HG03066 (cell line): ENCODE results near the gene RIPPLY3.
"Not testable (repeated sequence)": the region's sequence is repeated elsewhere in the genome, so short reads cannot be mapped to it uniquely, and the experiment has no call there.

ENCODE experiments used
- ATAC-seq: cut with Tn5 transposase; IDR thresholded peaks from one replicate; pipeline ENCODE4 v1.9.1; 2021; ENCODE audit warnings: low read depth; ENCODE audit not compliant: unreplicated experiment

The RIPPLY3 gene

DNA sequence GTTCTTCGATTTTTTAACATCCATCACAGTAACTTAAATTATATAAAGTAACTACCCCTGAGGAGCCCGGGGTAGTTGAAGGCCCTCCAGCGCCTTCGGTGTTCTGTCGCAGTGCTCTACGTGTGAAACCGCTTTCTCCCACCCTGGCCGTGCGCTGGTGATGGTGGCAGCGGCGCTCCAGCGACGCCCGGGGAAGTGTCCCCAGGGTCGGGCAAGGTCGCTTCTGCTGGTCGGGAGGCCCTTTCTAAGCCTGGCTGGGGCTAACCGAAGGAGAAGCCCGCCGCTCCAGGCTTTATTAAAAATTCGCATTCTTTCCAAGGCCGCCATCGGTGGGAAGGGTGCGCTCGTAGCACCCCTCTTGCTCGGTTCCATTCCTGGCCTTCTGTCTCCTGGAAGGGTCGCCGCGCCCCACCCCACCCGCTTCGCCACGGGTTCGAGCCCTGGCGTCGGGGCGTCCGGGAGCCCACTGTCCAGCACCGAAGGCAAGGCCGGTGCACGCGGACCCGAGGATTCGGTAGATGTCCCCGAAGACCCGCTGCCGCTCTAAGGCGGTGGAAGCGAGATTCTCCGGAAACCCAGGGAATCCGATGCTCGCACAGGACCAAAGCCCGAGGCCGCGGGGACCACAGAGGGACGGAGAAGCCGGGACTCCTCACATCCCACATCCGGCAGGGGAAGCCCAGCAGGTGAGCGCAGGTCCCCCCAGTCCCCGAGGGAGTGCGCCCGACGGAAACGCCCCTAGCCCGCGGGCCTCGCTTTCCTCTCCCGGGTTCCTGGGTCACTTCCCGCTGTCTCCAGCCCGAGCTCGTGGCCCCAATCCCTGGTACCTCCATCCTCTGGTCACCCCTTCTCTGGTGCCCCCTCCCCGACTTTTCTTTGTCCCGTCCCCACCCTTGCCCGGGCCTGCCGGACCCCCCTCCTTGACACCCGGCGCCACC is 685 bp upstream of the RIPPLY3 start:
- no peak for ATAC-seq

DNA sequence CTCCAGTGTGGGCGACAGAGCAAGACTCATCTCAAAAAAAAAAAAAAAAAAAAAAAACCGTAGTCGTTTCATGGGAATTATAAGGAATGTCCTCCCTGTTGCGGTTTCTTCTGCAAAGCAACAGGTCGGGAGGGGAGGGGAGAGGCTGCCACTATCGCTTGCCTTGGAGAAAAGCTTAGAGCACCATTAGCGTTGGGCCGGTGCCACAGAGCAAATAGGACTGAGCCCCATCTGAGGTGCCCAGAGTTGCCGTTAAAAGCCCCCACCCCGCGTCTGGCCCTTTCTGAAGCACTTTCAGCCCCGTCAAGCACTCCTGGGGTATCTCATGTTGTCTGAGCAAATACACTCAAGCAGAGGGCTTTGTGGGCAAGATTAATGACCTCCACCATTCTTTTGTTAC is 2.2 kb downstream of the RIPPLY3 start:
- ATAC-seq, result no peak

DNA sequence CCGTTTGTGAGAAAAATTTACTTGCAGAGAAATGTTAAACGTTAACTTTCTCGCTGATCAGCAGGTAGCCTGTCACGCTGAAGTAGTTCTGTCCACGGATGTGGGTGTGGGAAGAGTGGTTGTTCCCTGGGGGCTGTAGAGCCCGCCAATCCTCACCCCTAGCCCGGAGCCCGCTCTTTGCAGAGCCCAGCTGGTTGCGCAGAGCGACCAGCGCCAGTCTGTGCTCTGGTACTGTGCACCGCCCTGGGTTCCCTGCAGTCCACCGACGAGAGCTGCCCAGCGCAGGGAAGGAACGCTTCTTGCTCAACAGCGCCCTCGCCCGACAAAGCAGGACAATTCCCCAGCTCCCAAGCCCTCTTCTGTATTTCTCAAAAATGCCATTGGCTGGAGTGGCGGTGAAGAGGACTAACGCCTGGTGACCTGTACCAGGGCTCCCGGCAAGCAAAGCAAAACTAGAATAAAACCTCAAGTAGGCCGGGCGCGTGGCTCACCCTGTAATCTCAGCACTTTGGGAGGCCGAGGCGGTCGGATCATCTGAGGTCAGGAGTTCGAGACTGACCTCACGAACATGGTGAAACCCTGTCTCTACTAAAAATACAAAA is 3.3 kb downstream of the RIPPLY3 start:
- ATAC-seq, result peak; percentile 80

DNA sequence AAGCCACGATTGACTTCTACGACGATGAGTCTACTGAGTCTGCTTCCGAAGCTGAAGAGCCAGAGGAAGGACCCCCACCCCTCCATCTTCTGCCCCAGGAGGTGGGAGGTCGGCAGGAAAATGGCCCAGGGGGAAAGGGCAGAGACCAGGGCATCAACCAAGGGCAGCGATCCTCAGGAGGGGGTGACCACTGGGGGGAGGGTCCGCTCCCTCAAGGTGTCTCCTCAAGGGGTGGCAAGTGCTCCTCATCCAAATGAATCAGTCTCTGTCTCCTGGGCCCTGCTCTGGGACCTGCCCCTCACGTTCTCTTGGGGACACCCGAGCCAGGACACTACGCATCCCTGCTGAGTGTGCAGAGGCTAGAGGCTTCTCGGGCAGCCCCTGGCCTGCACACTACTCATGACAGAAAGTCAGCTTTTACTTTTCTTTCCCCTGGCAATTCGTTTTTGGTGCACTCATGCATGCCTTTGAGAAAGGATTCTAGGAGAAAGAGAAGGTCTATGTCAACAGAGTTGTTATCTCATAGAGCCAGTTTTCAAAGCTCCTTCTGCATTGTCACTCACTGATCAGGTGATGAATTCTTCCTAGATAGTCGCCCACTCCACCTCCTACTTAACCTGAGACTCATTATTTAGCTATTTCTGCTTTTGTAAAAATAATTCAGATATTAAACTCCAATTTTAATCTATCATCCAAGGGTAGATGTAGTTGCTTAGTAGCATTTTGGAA is 11.6 kb downstream of the RIPPLY3 start:
- no peak for ATAC-seq

DNA sequence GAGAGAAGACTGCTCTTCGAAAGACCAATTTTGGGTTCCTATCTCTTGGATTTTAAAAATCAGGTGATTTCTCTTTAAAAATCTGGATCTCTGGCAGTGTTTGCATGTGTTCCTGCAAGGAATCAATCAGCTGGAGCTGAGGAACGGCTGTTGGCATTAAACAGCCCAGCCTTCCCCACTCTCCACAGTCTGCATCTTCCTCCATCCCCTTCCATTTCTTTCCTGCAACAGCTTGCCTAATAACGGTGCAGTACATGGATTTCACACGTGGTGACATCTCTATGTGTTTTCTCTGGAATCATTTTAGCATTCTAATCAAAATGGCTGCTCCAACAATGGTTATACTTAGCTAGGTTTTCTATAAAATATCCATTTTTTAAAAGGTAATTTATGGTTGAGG is 20.0 kb downstream of the RIPPLY3 start:
- ATAC-seq, result no peak

DNA sequence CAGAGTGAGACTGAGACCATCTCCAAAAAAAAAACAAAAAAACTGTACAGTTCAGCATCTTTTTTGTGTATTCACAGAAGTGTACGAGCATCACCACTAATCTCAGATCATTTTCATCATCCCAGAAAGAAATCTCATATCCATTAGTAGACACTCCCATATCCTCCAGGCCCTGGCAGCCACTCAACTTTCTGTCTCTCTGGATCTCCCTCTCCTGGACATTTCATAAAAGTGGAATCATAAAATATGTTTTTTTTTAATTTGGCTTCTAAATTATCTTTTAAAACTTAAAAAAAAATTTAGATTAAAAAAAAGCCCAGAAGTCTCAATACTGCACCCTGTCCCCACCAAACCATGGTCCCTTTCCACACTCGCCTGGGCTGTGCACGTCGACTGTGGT is 22.1 kb downstream of the RIPPLY3 start:
- no peak for ATAC-seq

DNA sequence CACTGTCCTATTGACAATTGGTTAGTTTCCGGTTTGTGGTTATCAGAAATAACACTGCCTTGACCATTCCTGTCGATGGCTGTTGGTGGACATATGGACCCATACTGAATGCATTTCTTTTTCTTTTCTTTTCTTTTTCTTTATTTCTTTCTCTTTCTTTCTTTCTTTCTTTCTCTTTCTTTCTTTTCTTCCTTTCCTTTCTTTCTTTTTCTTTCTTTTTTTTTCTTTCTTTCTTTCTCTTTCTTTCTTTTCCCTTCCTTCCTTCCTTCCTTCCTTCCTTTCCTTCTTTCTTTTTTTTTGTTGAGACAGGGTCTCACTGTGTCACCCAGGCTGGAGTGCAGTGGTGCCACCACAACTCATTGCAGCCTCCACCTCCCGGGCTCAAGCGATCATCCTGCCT is 24.4 kb downstream of the RIPPLY3 start:
- ATAC-seq, result no peak

DNA sequence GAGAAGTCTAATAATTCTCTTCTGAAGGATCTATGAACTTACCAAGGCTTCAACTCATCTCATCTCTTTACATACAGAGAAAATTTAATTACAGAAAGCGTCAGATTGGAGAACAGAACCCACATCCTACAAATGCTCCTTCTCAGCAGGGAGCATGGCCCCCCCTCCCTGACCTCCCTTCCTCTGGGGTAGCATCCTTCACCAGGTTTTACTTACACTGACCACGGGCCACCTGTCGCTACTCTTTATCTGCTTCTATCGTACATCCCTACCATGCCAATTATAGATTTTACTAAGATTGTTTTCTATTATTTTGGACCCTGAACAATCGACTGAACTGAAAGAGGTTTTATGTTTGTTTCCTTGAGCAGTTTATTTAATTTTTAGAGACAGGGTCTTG is 25.8 kb downstream of the RIPPLY3 start:
- ATAC-seq, result no peak

DNA sequence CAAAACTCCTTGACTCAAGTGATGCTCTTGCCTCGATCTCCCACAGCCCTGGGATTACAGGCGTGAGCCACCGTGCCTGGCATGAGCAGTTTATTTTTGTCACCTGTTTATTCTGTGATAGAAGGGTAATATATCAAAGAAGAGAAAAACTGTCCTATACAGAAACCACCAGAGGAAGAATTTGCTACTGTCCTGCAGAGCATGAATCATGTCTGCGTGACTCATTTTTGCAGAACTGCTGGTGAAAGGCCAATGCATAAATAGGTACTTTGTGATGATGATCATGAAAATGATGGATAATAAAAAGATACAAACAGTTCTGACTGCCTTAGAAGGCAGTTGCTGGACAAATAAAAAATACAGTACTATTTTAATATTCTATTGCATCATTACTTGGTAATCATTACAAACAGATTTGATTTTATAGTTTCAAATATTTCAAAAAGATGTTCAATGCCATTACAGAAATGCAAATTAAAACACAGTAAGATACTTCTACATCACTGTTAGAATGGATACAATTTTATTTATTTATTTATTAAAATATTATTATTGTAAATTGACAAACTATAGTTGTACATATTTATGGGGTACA is 26.5 kb downstream of the RIPPLY3 start:
- no peak for ATAC-seq

DNA sequence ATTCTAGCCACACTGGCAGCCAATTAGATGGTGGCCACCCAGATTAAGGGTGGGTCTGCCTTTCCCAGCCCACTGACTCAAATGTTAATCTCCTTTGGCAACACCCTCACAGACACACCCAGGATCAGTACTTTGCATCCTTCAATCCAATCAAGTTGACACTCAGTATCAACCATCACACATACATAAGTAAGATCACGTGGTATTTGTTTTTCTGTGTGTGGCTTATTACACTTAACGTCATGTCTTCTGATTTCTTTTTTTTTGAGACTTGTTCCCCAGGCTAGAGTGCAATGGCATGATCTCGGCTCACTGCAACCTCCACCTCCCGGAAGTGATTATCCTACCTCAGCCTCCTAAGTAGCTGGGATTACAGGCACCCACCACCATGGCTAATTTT is 27.9 kb downstream of the RIPPLY3 start:
- not testable (repeated sequence) for ATAC-seq

DNA sequence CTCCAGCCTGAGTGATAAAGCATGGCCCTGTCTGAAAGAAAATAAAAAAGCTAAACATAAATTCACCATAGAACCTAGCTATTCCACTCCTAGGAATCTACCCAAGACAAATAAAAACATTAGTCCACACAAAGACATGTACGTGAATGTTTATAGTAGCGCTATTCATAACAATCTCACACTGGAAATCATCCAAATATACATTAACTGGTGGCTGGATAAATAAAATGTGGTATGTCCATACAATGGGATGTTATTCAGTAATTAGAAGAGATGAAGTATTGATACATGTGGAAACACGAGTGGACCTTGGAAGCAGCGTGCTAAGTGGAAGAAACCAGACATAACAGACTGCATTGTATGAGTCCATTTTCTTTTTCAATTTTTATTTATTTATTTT is 29.7 kb downstream of the RIPPLY3 start:
- ATAC-seq, result no peak

DNA sequence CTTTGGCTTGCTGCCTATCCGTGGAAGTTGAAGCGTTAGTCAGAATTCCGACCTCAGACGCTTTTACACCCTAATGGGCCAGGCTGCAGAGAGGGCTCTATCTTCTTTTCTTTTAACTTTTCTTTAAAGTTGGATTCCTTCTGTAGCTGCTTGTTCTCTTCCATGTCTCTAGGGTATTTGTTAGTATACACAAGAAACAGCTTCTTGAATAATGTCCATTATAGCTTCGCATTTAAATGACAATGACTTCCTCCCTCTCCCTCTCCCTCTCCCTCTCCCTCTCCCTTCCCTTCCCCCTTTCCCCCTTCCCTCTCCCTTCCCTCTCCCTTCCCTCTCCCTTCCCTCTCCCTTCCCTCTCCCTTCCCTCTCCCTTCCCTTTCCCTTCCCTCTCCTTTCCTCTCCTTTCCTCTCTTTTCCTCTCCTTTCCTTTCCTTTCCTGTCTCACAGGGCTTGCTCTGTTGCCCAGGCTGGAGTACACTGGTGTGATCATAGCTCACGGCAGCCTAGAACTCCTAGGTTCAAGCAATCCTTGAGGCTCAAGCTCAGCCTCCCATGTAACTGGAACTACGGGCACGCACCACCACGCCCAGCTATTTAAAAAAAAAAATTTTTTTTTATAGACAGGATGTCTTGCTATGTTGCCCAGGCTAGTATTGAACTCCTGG is 33.0 kb downstream of the RIPPLY3 start:
- no peak for ATAC-seq

DNA sequence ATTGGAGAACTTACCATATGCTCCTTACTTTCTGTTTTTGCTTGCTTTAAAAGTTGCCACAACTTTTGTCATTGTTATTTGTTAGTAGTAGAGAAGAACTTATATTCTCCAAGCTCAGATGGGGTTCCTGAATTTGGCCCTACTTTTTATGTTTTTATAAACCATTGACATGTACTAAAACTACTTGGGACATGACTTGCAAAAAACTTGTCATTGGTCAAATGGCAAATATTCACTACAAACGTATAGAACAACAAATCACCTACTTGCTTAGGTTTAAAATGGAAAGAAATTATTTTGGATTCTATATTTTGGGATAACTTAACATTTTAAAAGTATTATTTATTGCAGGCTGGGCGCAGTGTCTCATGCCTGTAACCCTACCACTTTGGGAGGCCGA is 33.7 kb downstream of the RIPPLY3 start:
- no peak for ATAC-seq

DNA sequence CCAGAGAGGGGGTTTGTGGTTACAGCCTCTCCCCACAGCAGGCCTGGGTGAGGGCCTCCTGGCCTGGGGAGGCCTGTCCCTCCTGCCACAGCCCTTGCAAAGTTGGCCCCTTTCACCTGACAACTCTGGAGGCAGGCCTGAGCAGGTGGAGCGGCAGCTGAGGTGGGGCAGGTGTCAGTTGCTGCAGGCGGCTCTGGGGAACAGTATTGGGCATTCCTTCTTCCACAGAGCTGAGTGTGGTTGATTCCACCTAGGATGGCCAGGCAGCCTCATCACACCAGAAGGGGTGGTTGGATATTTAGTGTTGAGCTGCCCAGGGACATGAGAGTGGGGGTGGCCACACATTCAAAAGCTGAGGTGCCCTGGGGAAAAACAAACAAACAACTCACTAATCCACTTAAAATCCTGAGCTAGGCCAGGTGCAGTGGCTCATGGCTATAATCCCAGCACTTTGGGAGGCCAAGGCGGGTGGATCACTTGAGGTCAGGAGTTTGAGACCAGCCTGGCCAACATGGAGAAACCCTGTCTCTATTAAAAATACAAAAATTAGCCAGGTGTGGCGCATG is 35.3 kb downstream of the RIPPLY3 start:
- no peak for ATAC-seq

DNA sequence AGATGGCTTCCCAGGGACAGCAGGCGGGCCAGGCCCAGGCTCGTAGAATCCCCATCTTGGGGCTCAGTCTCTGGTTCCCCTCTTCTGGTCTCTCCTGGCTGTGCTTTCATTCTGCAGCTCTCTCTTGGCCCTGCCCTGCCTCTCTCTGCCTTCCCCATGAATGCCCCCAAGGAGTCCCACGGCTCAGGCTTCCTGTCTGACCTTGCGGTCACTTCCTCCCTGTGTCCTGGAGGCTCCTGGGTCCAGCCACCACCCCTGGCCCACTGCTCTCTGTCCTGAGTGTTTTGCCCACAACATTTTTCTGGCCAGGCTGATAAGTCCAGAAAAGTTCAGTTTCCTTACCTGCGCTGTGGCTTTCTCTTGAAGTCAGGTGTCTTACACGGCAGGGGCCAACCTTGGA is 37.3 kb downstream of the RIPPLY3 start:
- ATAC-seq, result no peak

DNA sequence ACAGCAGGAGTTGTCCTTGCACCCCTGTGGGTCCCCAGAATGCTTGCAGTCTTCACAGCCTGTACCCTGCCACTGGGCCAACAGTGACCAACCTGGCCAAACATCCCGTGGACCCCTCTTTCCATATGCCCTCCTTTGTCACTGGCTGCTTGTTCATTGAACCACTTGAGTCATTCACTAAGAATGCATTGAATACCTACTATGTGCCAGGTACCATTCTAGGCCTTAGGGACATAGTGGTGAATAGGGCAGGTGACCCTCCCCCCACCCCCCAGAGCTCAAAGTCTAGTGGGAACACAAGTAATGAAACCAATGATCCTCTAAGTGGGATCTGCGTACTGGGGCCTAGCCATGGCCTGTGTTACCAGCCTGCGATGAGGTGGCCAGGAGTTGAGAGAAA is 38.1 kb downstream of the RIPPLY3 start:
- ATAC-seq, result no peak

DNA sequence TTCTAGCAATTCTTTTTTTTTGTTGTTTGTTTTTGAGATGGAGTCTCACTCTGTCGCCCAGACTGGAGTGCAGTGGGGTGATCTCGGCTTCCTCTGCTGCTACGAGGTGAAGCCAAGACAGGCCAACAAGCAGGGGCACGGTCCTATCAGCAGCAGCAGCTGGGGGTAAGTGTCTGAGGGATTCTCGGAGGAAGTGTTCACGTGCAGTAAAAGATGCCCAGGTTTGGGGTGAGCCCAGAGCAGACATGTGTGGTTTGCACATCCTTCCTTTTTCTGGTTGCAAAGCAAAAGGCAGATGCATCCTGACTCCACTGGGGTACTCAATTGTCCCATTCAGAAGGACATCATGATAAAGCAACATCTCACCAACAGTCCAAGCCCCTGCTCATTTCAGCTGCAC is 38.6 kb downstream of the RIPPLY3 start:
- no peak for ATAC-seq

DNA sequence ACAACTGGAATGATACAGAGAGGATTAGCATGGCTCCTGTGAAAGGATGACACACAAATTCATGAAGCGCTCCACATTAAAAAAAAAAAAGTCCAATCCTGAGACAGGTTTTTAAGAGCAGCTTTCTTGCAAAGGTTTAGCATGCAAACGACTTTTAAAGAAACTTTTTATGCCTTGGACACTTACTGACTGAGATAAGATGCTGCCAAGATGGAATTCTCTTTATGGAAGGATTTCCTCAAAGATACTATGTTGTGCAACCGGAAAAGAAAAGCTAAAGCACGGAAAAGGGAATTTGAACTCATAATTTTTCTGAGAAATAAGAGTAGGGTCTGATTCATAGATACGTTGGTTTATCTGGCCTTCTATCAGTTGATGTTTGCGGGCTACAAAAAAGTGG is 39.1 kb downstream of the RIPPLY3 start:
- no peak for ATAC-seq

DNA sequence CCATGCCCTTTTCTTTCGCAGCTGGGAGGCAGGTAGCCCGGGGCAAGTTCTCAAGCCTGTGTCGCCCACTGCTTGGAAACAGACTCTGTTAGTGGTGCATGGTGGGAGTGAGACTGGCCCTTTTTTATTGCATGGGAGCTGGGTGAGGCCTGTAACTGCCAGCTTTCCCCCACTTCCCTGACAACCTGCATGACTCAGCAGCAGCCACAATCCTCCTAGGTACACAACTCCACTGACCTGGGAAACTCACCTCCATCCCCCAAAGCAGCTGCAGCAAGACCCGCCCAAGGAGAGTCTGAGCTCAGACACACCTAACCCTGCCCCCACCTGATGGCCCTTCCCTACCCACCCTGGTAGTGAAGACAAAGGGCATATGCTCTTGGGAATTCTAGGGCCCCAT is 40.6 kb downstream of the RIPPLY3 start:
- ATAC-seq, result no peak

DNA sequence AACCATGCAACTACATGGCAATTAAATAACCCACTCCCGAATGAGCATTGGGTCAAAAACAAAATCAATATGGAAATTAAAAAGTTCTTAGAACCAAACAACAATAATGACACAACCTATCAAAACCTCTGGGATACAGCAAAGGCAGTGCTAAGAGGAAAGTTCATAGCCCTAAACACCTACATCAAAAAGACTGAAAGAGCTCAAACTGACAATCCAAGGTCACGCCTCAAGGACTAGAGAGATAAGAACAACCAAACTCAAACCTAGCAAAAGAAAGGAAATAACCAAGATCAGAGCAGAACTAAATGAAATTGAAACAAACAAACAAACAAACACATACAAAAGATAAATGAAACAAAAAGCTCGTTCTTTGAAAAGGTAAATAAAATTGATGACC is 43.2 kb downstream of the RIPPLY3 start:
- not testable (repeated sequence) for ATAC-seq
